Keratinocyte (primary cell): Measurements from ENCODE around the gene VAT1.

Experiments
- EZH2 ChIP-seq: IDR thresholded peaks from one replicate; pipeline ENCODE4 v1.6.1; 2012; ENCODE audit warnings: inconsistent platforms, mild to moderate bottlenecking, low read length, moderate library complexity
- TF ChIP-seq, protein P1 (sequence below), 3 experiments: IDR thresholded peaks in 1 of 3; conservative IDR thresholded peaks in 1 of 3; optimal IDR thresholded peaks in 1 of 3; 2 replicates in 2 of 3; 3 replicates in 1 of 3; pipeline versions ENCODE3 to v1.5.1; 2011; ENCODE audit warnings: low read length in 3 of 3, mild to moderate bottlenecking in 3 of 3, moderate library complexity in 2 of 3, control low read depth in 1 of 3, inconsistent platforms in 1 of 3; ENCODE audit not compliant: insufficient read depth in 2 of 3; ENCODE audit errors: extremely low read depth in 1 of 3

DNA sequence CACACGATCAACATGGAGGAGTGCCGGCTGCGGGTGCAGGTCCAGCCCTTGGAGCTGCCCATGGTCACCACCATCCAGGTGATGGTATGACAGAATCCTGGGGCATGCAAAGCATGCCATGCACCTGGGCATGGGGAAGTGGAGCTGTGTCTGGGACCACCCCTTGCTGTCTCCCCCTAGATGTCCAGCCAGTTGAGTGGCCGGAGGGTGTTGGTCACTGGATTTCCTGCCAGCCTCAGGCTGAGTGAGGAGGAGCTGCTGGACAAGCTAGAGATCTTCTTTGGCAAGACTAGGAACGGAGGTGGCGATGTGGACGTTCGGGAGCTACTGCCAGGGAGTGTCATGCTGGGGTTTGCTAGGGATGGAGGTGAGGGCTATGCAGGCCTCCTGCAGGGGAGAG lies 8.9 kb downstream of the VAT1 start:
- TF ChIP-seq, protein P1, sequence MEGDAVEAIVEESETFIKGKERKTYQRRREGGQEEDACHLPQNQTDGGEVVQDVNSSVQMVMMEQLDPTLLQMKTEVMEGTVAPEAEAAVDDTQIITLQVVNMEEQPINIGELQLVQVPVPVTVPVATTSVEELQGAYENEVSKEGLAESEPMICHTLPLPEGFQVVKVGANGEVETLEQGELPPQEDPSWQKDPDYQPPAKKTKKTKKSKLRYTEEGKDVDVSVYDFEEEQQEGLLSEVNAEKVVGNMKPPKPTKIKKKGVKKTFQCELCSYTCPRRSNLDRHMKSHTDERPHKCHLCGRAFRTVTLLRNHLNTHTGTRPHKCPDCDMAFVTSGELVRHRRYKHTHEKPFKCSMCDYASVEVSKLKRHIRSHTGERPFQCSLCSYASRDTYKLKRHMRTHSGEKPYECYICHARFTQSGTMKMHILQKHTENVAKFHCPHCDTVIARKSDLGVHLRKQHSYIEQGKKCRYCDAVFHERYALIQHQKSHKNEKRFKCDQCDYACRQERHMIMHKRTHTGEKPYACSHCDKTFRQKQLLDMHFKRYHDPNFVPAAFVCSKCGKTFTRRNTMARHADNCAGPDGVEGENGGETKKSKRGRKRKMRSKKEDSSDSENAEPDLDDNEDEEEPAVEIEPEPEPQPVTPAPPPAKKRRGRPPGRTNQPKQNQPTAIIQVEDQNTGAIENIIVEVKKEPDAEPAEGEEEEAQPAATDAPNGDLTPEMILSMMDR (optimal IDR thresholded peaks at IDR 0.05 in 1 of 3, IDR thresholded peaks at IDR 0.05 in 1 of 3, conservative IDR thresholded peaks at IDR 0.05 in 1 of 3; ENCODE audit: extremely low read depth in 1 of 3, insufficient read depth in 2 of 3, low read length in 3 of 3) = no peak
- TF ChIP-seq EZH2 = no peak
